IPS-15b (cell line): ENCODE measurements around the gene MAPK1.
"Not testable (repeated sequence)": the region's sequence is repeated elsewhere in the genome, so short reads cannot be mapped to it uniquely, and the experiment has no call there.

Experiments used
- H3K27me3 ChIP-seq: one replicate; pipeline ENCODE4 v1.6.1; 2013; ENCODE audit warnings: low read length; ENCODE audit not compliant: control insufficient read depth, insufficient read depth
- H3K36me3 ChIP-seq: one replicate; pipeline ENCODE4 v1.6.1; 2013; ENCODE audit warnings: low read length; ENCODE audit not compliant: control insufficient read depth, insufficient read depth
- H3K4me1 ChIP-seq: one replicate; pipeline ENCODE4 v1.6.1; 2013; ENCODE audit warnings: mild to moderate bottlenecking, low read length; ENCODE audit not compliant: control insufficient read depth, insufficient read depth
- H3K4me3 ChIP-seq: one replicate; pipeline ENCODE4 v1.5.1; 2013; ENCODE audit warnings: low read depth, low read length
- H3K9ac ChIP-seq: one replicate; pipeline ENCODE4 v1.6.1; 2013; ENCODE audit warnings: low read depth, mild to moderate bottlenecking, low read length
- H3K9me3 ChIP-seq: one replicate; pipeline ENCODE4 v1.6.1; 2013; ENCODE audit warnings: mild to moderate bottlenecking, low read length; ENCODE audit not compliant: control insufficient read depth, insufficient read depth

The MAPK1 gene

DNA sequence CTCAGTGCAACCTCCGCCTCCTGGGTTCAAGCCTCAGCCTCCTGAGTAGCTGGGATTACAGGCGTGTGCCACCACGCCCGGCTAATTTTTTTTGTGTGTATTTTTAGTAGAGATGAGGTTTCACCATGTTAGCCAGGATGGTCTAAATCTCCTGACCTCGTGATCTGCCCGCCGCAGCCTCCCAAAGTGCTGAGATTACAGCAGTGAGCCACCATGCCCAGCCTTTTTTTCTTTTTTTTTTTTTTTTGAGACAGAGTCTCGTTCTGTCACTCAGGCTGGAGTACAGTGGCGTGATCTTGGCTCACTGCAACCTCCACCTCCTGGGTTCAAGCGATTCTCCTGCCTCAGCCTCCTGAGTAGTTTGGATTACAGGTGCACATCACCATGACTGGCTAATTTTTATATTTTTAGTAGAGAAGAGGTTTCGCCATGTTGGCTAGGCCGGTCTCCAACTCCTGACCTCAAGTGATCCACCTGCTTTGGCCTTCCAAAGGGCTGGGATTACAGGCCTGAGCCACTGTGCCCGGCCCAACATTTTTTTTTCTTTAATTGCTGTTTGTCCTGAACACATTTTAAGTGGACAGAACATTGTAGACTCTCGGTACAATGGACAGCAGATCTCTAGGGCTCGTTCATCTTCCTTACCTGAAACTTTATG is 146.1 kb downstream of the MAPK1 start:
- not testable (repeated sequence) for H3K36me3 ChIP-seq, H3K4me1 ChIP-seq, H3K4me3 ChIP-seq, H3K9me3 ChIP-seq, H3K27me3 ChIP-seq, H3K9ac ChIP-seq

DNA sequence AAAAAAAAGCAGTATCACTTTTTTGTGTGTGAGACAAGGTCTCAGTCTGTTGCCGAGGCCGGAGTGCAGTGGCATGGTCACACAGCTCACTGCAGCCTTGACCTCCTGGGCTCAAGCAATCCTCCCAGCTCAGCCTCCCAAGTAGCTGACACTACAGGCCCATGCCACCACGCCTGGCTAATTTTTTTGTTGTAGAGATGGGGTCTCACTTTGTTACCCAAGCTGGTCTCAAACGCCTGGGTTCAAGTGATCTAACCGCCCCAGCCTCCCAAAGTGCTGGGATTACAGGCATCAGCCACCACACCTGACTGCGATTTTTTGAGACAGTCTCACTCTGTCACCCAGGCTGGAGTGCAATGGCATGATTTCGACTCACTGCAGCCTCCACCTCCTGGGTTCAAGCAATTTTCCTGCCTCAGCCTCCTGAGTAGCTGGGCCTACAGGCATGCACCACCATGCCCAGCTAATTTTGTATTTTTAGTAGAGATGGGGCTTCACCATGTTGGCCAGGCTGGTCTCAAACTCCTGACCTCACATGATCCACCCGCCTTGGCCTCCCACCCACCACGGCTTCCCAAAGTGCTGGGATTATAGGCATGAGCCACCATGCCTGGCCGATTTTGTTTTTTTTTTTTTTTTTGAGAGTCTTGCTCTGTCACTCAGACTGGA is 147.1 kb downstream of the MAPK1 start:
- H3K4me1 ChIP-seq, H3K27me3 ChIP-seq, H3K9me3 ChIP-seq, H3K36me3 ChIP-seq, H3K4me3 ChIP-seq, H3K9ac ChIP-seq: not testable (repeated sequence)

DNA sequence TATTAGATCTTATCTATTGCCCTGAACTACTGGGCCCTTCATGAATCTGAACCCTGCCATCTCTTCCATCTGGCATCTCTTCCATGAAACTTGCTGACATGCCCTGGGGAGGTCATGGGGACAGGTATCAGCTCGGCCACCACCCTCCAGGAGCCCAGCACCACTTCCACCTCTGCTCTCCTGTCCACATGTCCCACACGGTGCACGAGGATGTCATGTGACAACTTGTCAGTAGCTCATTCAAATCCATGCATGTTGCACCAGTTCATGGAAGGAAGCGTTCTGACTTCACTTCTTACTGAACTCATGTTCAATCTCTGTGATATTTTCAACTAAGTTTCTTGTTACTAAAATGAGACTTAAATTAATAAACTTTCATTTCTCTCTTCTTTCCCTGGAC is 148.4 kb downstream of the MAPK1 start:
- Histone ChIP-seq H3K4me3 (no peak overlapping the region), H3K9ac (no peak overlapping the region), H3K27me3 (no peaks in the 10 kb centered on the region), H3K9me3 (no peaks in the 10 kb centered on the region), H3K4me1 (no peaks in the 10 kb centered on the region), H3K36me3 (no peaks in the 10 kb centered on the region)

DNA sequence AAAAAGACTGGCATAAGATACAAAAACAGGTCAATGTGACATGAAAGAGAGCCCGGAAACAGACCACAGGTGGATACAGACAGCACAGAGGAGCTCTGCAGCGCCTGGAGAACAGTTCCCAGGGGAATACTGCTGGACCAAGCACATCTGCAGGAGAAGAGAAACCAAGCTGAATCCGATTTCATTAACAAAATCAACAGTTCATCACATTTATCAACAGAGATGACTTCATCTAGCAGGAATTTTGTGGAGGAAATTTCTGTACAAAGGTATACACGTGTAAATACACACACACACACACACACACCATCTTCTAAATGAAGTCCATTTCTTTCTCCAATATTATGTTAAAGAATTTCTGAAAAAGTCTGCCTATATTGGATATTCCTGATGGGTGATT is 148.9 kb downstream of the MAPK1 start:
- Histone ChIP-seq H3K9ac (no peak overlapping the region), H3K4me3 (no peak overlapping the region), H3K4me1 (no peaks in the 10 kb centered on the region), H3K9me3 (no peaks in the 10 kb centered on the region), H3K27me3 (no peaks in the 10 kb centered on the region), H3K36me3 (no peaks in the 10 kb centered on the region)

DNA sequence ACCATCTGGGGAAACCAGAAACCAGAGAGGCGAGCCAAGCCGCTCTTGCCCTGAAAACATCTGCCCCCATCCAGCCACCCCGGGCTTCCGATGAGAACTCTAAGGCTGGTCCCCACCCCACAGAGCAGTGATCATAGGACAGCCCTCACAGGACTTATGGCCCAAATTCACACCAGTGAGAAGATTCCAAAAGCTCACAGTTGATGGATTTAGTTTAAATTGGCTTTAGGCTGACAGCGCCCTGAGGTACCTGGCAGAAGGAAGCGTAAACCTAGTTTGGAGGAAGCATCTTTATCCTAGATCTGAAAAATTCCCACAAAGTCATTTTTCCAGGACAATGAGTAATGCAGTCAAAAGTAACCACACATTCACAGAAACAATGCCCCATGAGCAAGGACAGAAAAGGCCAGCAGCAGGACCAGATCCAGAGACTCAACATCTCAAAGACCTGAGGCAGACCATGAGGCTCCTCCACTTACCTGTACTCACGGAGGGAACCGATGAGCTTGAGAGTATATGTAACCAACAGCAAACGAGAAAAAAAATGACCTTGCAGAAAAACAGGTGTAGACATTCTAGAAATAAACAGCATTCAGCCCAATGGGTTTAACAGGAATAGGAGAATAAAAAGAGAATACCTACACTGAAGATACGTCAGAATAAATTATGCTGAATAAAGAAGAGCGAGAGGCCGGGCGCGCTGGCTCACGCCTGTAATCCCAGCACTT is 150.9 kb downstream of the MAPK1 start:
- not testable (repeated sequence) for H3K4me3 ChIP-seq, H3K9ac ChIP-seq, H3K9me3 ChIP-seq, H3K4me1 ChIP-seq, H3K36me3 ChIP-seq, H3K27me3 ChIP-seq

DNA sequence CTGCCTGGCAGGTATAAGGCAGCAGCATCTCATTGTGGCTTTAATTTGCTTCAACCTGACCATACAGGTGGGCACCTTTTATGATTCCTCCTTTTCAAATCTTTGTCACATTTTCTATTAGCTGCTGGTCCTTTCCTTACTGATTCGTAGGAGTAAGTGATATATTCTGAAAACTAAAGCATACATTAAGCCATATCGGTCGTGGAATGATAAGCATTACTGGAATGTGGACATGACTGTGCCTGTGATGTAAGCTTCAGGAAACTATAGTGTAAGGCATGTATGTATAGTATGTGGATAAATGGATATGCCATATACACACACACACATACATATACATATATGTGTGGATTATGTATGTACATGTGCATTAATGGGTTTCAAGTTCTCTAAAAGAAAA is 152.7 kb downstream of the MAPK1 start:
- no peaks in the 10 kb centered on the region for H3K9me3 ChIP-seq
- H3K4me3 ChIP-seq = no peak overlapping the region
- H3K4me1 ChIP-seq = no peaks in the 10 kb centered on the region
- no peaks in the 10 kb centered on the region for H3K36me3 ChIP-seq
- no peak overlapping the region for H3K9ac ChIP-seq
- H3K27me3 ChIP-seq = no peaks in the 10 kb centered on the region

DNA sequence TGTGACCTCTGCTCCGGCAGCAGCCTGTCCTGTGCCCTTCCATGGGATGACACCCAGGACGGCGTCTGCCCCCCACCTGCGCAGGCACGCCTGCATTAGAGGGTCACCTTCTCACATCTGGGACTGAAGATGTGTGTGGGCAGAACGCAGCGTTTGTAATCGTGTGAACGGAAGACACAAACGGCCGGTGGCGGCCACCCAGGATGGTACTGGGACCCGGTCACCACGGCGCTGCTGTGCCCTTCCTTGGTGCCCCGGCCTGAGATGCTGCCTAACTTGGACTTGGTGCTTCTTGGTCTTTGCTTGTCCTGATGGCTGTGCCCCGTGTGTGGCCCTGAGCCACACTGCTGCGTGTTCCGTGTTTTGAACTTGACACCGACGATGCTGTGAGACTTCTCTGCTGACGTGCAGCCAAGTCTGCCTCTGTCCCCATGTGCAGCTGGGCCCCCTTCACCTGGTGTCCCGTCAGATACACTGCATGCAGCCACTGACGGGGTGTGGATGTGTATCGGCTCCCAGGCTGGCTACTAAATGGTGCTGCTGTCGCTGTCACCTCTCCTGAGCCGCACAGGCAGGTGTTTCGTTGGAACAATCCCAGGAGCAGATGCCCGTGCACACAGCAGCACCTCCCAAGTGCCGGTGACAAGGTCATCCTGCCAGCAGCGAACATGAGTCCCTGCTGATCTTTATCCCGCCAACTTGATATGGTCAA is 153.2 kb downstream of the MAPK1 start:
- Histone ChIP-seq H3K9ac (no peak overlapping the region), H3K36me3 (no peaks in the 10 kb centered on the region), H3K27me3 (no peaks in the 10 kb centered on the region), H3K4me1 (no peaks in the 10 kb centered on the region), H3K4me3 (no peak overlapping the region), H3K9me3 (no peaks in the 10 kb centered on the region)

DNA sequence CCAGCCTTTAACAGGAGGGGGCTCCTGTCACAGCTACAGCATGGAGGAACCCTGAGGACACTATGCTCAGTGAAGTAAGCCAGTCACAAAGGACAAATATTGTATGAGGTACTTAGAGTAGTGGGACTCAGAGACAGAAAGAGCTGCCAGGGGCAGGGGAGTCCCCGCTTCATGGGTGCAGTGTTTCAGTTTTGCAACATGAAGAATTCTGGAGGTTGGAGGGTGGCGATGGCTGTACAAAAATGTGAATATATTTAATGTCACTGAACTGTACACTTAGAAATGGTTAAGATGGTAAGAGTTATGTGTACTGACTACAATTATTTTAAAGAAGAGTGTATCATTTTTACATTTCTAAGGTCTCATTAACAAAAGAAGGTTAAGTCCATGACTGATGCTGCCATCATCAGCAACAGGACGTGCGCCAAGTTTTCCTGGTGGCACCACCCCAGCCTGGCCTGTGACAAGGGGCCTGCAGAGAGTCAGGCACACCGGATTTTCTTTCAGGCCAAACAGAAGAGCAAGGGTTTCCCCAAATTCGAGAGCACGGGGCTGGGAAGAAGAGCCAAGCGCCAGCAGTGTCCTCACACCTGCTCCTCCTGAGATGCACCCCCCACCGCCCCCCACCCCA is 153.9 kb downstream of the MAPK1 start:
- Histone ChIP-seq H3K27me3 (no peaks in the 10 kb centered on the region), H3K36me3 (no peaks in the 10 kb centered on the region), H3K9me3 (no peaks in the 10 kb centered on the region), H3K4me3 (no peak overlapping the region), H3K9ac (no peak overlapping the region), H3K4me1 (no peaks in the 10 kb centered on the region)

DNA sequence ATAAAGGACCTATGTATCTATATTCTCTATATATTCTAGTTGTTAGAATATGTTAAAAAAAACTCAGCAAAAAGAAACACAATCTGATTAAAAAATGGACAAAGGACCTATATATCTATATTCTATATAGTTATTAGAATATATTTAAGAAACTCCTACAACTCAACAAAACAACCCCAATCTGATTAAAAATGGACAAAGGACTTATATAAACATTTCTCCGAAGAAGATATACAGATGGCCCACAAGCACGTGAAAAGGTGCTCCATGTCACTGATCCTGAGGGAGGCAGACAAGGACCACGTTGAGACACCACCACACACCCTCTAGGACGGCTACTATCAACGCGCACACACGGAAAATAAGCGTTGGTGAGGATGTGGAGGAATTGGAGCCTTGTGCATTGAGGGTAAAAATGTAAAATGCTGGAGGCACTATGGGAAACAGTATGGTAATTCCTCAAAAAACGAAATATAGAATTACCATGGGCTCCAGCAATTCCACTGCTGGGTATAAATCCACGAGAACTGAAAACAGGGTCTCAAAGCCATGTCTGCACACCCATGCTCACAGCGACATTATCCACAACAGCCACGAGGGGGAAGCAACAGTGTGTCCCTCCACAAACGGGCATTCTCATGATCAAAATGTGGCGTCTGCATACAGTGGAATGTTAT is 154.6 kb downstream of the MAPK1 start:
- H3K9ac ChIP-seq = no peak overlapping the region
- H3K9me3 ChIP-seq = no peaks in the 10 kb centered on the region
- H3K27me3 ChIP-seq = no peaks in the 10 kb centered on the region
- no peaks in the 10 kb centered on the region for H3K4me1 ChIP-seq
- no peaks in the 10 kb centered on the region for H3K36me3 ChIP-seq
- H3K4me3 ChIP-seq = no peak overlapping the region

DNA sequence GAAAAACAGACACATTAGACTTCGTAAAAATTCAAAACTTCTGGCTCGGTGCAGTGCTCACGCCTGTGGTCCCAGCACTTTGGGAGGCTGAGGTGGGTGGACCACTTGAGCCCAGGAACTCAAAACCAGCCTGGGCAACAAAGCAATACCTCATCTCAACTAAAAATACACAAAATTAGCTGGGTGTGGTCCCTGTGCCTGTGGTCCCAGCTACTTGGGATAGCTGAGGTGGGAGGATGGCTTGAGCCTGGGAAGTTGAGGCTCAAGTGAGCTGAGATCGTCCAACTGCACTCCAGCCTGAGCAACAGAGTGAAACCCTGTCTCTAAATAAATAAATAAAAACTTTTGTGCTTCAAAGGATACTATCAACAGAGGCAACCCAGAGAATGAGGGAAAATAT is 155.6 kb downstream of the MAPK1 start:
- Histone ChIP-seq H3K27me3 (no peaks in the 10 kb centered on the region), H3K4me1 (no peaks in the 10 kb centered on the region), H3K9ac (no peak overlapping the region), H3K9me3 (no peaks in the 10 kb centered on the region), H3K36me3 (no peaks in the 10 kb centered on the region), H3K4me3 (no peak overlapping the region)

DNA sequence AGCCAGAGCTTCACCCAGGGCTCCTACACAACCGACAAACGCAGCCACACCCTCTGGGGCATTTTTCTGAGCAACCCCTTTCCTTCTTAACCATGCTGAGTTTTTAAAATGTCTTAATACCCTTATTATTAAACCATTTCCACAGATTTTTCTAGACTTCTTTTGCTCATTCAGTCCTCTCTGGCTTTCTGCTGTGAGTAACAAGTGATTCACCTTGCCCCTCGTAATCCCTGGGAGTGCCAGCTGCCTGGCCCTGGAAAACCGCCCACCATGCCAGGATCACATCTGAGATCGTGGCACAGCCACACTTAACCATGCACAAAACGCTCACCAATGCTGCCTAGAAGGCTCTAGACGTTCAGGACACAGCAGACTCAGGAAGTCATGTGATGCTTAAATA is 157.3 kb downstream of the MAPK1 start:
- Histone ChIP-seq H3K9ac (no peak overlapping the region), H3K4me1 (no peaks in the 10 kb centered on the region), H3K36me3 (no peaks in the 10 kb centered on the region), H3K27me3 (no peaks in the 10 kb centered on the region), H3K9me3 (no peaks in the 10 kb centered on the region), H3K4me3 (no peak overlapping the region)
